SW480 (cell line): ENCODE measurements around the gene PHLDB1.
"Not testable (repeated sequence)": the region's sequence is repeated elsewhere in the genome, so short reads cannot be mapped to it uniquely, and the experiment has no call there.

Experiments
- DNase-seq: peaks from one replicate; pipeline ENCODE4 v3.0.0-alpha.2; 2016; ENCODE audit warnings: low spot score

The PHLDB1 gene

GRCh38 chr11:118607401-118608359 is at the start of gene PHLDB1:
Gene PHLDB1, plus strand, starts transcription at chr11:118607615. Its CDS starts 6,222 bp downstream, at chr11:118613837.
- DNase-seq = peak; percentile 79

GRCh38 chr11:118560806-118561205 is 46.6 kb upstream of the PHLDB1 start:
- DNase-seq = no peak

- DNase-seq = no peak
These were observed 42.4 kb upstream of the PHLDB1 start for GRCh38 chr11:118565051-118565450.

GRCh38 chr11:118569670-118570069 is 37.7 kb upstream of the PHLDB1 start:
- DNase-seq = no peak

- no peak for DNase-seq
These were observed 36.6 kb upstream of the PHLDB1 start for GRCh38 chr11:118570787-118571186.

- not testable (repeated sequence) for DNase-seq
These were observed 35.7 kb upstream of the PHLDB1 start for GRCh38 chr11:118571701-118572060.

GRCh38 chr11:118572061-118572980 is 35.1 kb upstream of the PHLDB1 start, which contains the start of gene ARCN1:
Gene ARCN1, plus strand, starts transcription at chr11:118572409. Its CDS starts 139 bp downstream, at chr11:118572548.
- DNase-seq = peak; percentile 76

- DNase-seq = peak; percentile 29
These were observed 34.3 kb upstream of the PHLDB1 start for GRCh38 chr11:118572981-118573550.

- no peak for DNase-seq
These were observed 32.8 kb upstream of the PHLDB1 start for GRCh38 chr11:118574636-118575035.

- not testable (repeated sequence) for DNase-seq
These were observed 29.4 kb upstream of the PHLDB1 start for GRCh38 chr11:118577995-118578394.

- no peak for DNase-seq
These were observed 26.4 kb upstream of the PHLDB1 start for GRCh38 chr11:118581057-118581456.

GRCh38 chr11:118587952-118588351 is 19.5 kb upstream of the PHLDB1 start:
- no peak for DNase-seq

GRCh38 chr11:118592616-118593367 is 14.6 kb upstream of the PHLDB1 start:
- no peak for DNase-seq

- DNase-seq = peak; percentile 39
These were observed 12.4 kb upstream of the PHLDB1 start for GRCh38 chr11:118594984-118595383.

GRCh38 chr11:118596224-118597146 is 10.9 kb upstream of the PHLDB1 start:
- no peak for DNase-seq

GRCh38 chr11:118597556-118597955 is 9.9 kb upstream of the PHLDB1 start:
- no peak for DNase-seq

- no peak for DNase-seq
These were observed 5.1 kb upstream of the PHLDB1 start for GRCh38 chr11:118602331-118602730.

GRCh38 chr11:118603709-118604108 is 3.7 kb upstream of the PHLDB1 start:
- DNase-seq = not testable (repeated sequence)

- no peak for DNase-seq
These were observed 2.8 kb upstream of the PHLDB1 start for GRCh38 chr11:118604566-118604965.
